ENCODE measurements around the gene PRR33.

The PRR33 gene

DNA sequence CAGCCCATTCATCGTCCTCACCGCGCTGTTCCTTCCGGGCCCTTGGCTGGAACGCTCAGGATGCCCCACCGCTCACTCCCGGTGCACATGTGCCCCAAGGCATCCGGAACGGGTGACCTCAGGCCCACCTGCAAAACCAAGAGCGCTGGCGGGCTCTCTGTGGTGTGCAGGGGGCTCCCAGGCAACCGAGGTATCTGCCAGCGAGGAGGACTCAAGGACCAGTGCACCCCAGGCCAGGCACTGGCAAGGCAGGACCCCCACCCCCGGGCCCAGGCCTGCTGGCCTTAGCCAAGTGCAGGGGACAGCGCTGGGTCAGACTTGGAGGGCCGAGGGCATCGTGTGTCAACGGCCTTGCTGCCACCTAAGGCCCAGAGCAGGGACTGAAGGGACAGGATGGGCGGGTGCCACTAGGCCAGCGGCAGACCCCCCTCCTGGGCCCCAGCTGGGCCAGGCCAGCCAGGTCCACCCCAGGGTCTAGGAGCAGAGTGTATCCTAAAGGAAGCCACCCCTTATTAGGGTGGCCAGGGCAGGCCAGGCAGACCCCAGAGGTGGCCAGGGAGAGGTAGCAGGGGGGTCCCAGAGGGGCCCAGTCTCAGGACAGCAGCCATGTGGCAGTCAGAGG, 36.3 kb upstream of the PRR33 start:
- TF ChIP-seq, protein P1, sequence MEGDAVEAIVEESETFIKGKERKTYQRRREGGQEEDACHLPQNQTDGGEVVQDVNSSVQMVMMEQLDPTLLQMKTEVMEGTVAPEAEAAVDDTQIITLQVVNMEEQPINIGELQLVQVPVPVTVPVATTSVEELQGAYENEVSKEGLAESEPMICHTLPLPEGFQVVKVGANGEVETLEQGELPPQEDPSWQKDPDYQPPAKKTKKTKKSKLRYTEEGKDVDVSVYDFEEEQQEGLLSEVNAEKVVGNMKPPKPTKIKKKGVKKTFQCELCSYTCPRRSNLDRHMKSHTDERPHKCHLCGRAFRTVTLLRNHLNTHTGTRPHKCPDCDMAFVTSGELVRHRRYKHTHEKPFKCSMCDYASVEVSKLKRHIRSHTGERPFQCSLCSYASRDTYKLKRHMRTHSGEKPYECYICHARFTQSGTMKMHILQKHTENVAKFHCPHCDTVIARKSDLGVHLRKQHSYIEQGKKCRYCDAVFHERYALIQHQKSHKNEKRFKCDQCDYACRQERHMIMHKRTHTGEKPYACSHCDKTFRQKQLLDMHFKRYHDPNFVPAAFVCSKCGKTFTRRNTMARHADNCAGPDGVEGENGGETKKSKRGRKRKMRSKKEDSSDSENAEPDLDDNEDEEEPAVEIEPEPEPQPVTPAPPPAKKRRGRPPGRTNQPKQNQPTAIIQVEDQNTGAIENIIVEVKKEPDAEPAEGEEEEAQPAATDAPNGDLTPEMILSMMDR (IDR thresholded peaks at IDR 0.05; ENCODE audit: poor library complexity, severe bottlenecking) = no peak
- Histone ChIP-seq H3K27me3 (ENCODE audit: insufficient read depth, poor library complexity, severe bottlenecking) (no peaks in the 10 kb centered on the region), H3K9me3 (ENCODE audit: severe bottlenecking) (no peaks in the 10 kb centered on the region), H3K4me3 (ENCODE audit: severe bottlenecking) (no peak overlapping the region), H3K36me3 (ENCODE audit: low read depth) (no peaks in the 10 kb centered on the region), H3K4me1 (ENCODE audit: insufficient read depth, poor library complexity, severe bottlenecking) (peaks cover 13% of the 10 kb centered on the region), H3K27ac (ENCODE audit: poor library complexity, severe bottlenecking) (no peak overlapping the region)
- ATAC-seq (ENCODE audit: low read depth) (no peak), DNase-seq (ENCODE audit: low spot score) (peak; percentile 65)

GRCh38 chr11:1927026-1927847, 35.5 kb upstream of the PRR33 start:
- H3K4me1 ChIP-seq (ENCODE audit: insufficient read depth, poor library complexity, severe bottlenecking) = peaks cover 13% of the 10 kb centered on the region
- H3K27ac ChIP-seq (ENCODE audit: poor library complexity, severe bottlenecking) = no peak overlapping the region
- no peaks in the 10 kb centered on the region for H3K27me3 ChIP-seq (ENCODE audit: insufficient read depth, poor library complexity, severe bottlenecking)
- peak; percentile 53 for DNase-seq (ENCODE audit: low spot score)
- H3K4me3 ChIP-seq (ENCODE audit: severe bottlenecking) = no peak overlapping the region
- H3K36me3 ChIP-seq (ENCODE audit: low read depth) = no peaks in the 10 kb centered on the region
- H3K9me3 ChIP-seq (ENCODE audit: severe bottlenecking) = no peaks in the 10 kb centered on the region
- ATAC-seq (ENCODE audit: low read depth) = no peak
- TF ChIP-seq, protein P1 (IDR thresholded peaks at IDR 0.05; ENCODE audit: poor library complexity, severe bottlenecking) = no peak

GRCh38 chr11:1926156-1927025, 34.7 kb upstream of the PRR33 start:
- H3K4me1 ChIP-seq (ENCODE audit: insufficient read depth, poor library complexity, severe bottlenecking) = peaks cover 13% of the 10 kb centered on the region
- no peak overlapping the region for H3K4me3 ChIP-seq (ENCODE audit: severe bottlenecking)
- no peak overlapping the region for H3K27ac ChIP-seq (ENCODE audit: poor library complexity, severe bottlenecking)
- DNase-seq (ENCODE audit: low spot score) (peak; percentile 57), ATAC-seq (ENCODE audit: low read depth) (no peak)
- TF ChIP-seq, protein P1 (IDR thresholded peaks at IDR 0.05; ENCODE audit: poor library complexity, severe bottlenecking) = no peak
- H3K27me3 ChIP-seq (ENCODE audit: insufficient read depth, poor library complexity, severe bottlenecking) = no peaks in the 10 kb centered on the region
- no peaks in the 10 kb centered on the region for H3K36me3 ChIP-seq (ENCODE audit: low read depth)
- no peaks in the 10 kb centered on the region for H3K9me3 ChIP-seq (ENCODE audit: severe bottlenecking)

DNA sequence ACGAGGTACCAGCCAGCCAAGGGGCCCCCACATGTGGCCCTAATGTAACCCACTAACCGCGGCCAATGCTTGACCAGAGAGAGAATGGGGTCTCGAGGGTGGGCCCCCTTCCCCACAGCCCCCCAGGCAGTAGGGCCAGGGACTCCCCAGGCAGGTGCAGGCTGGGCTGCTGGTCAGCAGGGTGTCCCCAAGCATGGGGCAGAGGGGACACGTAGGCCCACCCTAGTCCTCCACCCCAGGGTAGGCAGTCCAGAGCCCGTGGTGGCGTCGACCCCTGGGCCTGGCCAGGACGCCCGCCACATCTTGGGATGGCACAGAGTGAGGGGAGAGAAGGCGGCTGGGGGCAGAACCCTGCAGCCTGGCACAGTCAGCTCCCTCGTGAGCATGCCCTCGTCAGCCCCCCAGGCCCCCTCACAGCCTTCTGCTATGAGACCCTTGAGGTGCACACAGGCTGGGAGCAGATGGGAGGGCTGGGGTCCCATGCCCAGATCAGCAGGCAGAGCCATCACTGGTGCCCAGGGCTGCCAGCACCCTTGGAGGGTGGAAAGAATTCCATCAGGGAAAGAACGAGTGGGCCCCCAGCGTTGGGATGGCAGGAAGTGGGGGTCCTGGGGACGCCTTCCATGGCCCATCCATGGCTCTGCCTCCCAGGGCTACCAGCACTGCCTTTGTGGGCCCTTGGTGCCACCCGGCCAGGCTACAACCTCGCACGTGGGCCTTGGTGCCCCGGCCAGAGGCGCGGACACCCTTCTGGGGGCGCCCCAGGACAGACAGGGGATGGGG, 33.9 kb upstream of the PRR33 start:
- no peaks in the 10 kb centered on the region for H3K27me3 ChIP-seq (ENCODE audit: insufficient read depth, poor library complexity, severe bottlenecking)
- no peak for ATAC-seq (ENCODE audit: low read depth)
- H3K36me3 ChIP-seq (ENCODE audit: low read depth) = no peaks in the 10 kb centered on the region
- peak; percentile 47 for DNase-seq (ENCODE audit: low spot score)
- TF ChIP-seq, protein P1 (IDR thresholded peaks at IDR 0.05; ENCODE audit: poor library complexity, severe bottlenecking) = no peak
- no peaks in the 10 kb centered on the region for H3K9me3 ChIP-seq (ENCODE audit: severe bottlenecking)
- peaks cover 13% of the 10 kb centered on the region for H3K4me1 ChIP-seq (ENCODE audit: insufficient read depth, poor library complexity, severe bottlenecking)
- no peak overlapping the region for H3K27ac ChIP-seq (ENCODE audit: poor library complexity, severe bottlenecking)
- H3K4me3 ChIP-seq (ENCODE audit: severe bottlenecking) = no peak overlapping the region
